WTC11 (cell line): ENCODE measurements around the gene RRP1B. TPM values are rescaled to one million over a fixed set of nuclear protein-coding genes. Genes with fewer than 3 reads are reported as not detected.
"Not testable (repeated sequence)": the region's sequence is repeated elsewhere in the genome, so short reads cannot be mapped to it uniquely, and the experiment has no call there.

Experiments used
- ATAC-seq: fragments of 200-7000 bp; cut with Tn5 transposase; 2 replicates; pipeline ENCODE4 v1.10.0; 2021; ENCODE audit warnings: mild to moderate bottlenecking, moderate library complexity
- CTCF ChIA-PET: fragments of 300-600 bp; sonication (Branson Sonifier 250); formaldehyde crosslinking; loops from one replicate; lab custom pipeline; 2021; ENCODE audit warnings: antibody characterized with exemption; lab: Charles Lee
- POLR2A ChIA-PET: fragments of 350-600 bp; sonication (Branson Sonifier 250); formaldehyde crosslinking; loops from one replicate; lab custom pipeline; 2021; ENCODE audit warnings: antibody characterized with exemption; lab: Charles Lee
- DNase-seq: peaks from one replicate; pipeline ENCODE4 v3.0.0; 2021; ENCODE audit warnings: low spot score
- H3K27ac Mint-ChIP-seq: 2 replicates; pipeline ENCODE4 v1.8.0; 2021; ENCODE audit warnings: mixed read lengths
- H3K27me3 Mint-ChIP-seq: 2 replicates; pipeline ENCODE4 v1.8.0; 2021; ENCODE audit warnings: low read depth, mild to moderate bottlenecking, moderate library complexity, mixed read lengths
- H3K36me3 Mint-ChIP-seq: 2 replicates; pipeline ENCODE4 v1.8.0; 2021; ENCODE audit warnings: mixed read lengths
- H3K4me1 Mint-ChIP-seq: 2 replicates; pipeline ENCODE4 v1.8.0; 2022; ENCODE audit warnings: mixed read lengths
- H3K4me3 Mint-ChIP-seq: 2 replicates; pipeline ENCODE4 v1.8.0; 2021; ENCODE audit warnings: mild to moderate bottlenecking, moderate library complexity, mixed read lengths
- H3K9me3 Mint-ChIP-seq: 2 replicates; pipeline ENCODE4 v1.8.0; 2021; ENCODE audit warnings: mixed read lengths
- CDX4 ChIP-seq: fragments of 250-450 bp; sonication (Bioruptor Pico); IDR thresholded peaks from 2 replicates; pipeline ENCODE4 v1.9.0; 2021; ENCODE audit warnings: moderate library complexity, mild to moderate bottlenecking, inconsistent platforms, borderline replicate concordance
- E2F1 ChIP-seq: sonication (generic); formaldehyde crosslinking; IDR thresholded peaks from 2 replicates; pipeline ENCODE4 v1.8.0; 2022; ENCODE audit warnings: mild to moderate bottlenecking, missing genetic modification reagents
- ESRRA ChIP-seq: sonication (generic); formaldehyde crosslinking; IDR thresholded peaks from 2 replicates; pipeline ENCODE4 v1.8.1; 2022; ENCODE audit warnings: mild to moderate bottlenecking, missing genetic modification reagents, borderline replicate concordance
- ETV6 ChIP-seq: sonication (generic); formaldehyde crosslinking; IDR thresholded peaks from 2 replicates; pipeline ENCODE4 v1.8.1; 2022; ENCODE audit warnings: mild to moderate bottlenecking, missing genetic modification reagents
- FOXJ3 ChIP-seq: sonication (generic); formaldehyde crosslinking; IDR thresholded peaks from 2 replicates; pipeline ENCODE4 v1.9.0; 2021; ENCODE audit warnings: missing genetic modification reagents, mild to moderate bottlenecking, borderline replicate concordance
- FOXP1 ChIP-seq: sonication (generic); formaldehyde crosslinking; IDR thresholded peaks from 2 replicates; pipeline ENCODE4 v1.8.0; 2022; ENCODE audit warnings: missing genetic modification reagents, mild to moderate bottlenecking, moderate library complexity, borderline replicate concordance
- FOXP4 ChIP-seq: sonication (generic); formaldehyde crosslinking; IDR thresholded peaks from 2 replicates; pipeline ENCODE4 v1.8.0; 2022; ENCODE audit warnings: mild to moderate bottlenecking, missing genetic modification reagents
- HMGA2 ChIP-seq: fragments of 250-450 bp; sonication (Bioruptor Pico); IDR thresholded peaks from 2 replicates; pipeline ENCODE4 v1.4.0; 2021; ENCODE audit warnings: mild to moderate bottlenecking, moderate library complexity
- IRF1 ChIP-seq: sonication (generic); formaldehyde crosslinking; IDR thresholded peaks from 2 replicates; pipeline ENCODE4 v1.8.0; 2023; ENCODE audit warnings: missing genetic modification reagents
- MLX ChIP-seq: sonication (generic); formaldehyde crosslinking; IDR thresholded peaks from 2 replicates; pipeline ENCODE4 v1.8.1; 2023; ENCODE audit warnings: mild to moderate bottlenecking, missing genetic modification reagents, moderate library complexity
- NFATC4 ChIP-seq: fragments of 250-450 bp; sonication (Bioruptor Pico); IDR thresholded peaks from 2 replicates; pipeline ENCODE4 v1.9.0; 2021; ENCODE audit warnings: mild to moderate bottlenecking
- SOX15 ChIP-seq: fragments of 250-450 bp; sonication (Bioruptor Pico); IDR thresholded peaks from 2 replicates; pipeline ENCODE4 v1.9.0; 2021; ENCODE audit warnings: mild to moderate bottlenecking
- SP1 ChIP-seq: sonication (generic); formaldehyde crosslinking; conservative IDR thresholded peaks from 2 replicates; pipeline ENCODE4 v1.8.1; 2022; ENCODE audit warnings: missing genetic modification reagents
- TCF7 ChIP-seq: sonication (generic); formaldehyde crosslinking; IDR thresholded peaks from 2 replicates; pipeline ENCODE4 v1.8.0; 2022; ENCODE audit warnings: mild to moderate bottlenecking, low read depth, missing genetic modification reagents, moderate library complexity
- ZBTB21 ChIP-seq: sonication (generic); formaldehyde crosslinking; IDR thresholded peaks from 2 replicates; pipeline ENCODE4 v1.8.1; 2023; ENCODE audit warnings: mild to moderate bottlenecking, missing genetic modification reagents, borderline replicate concordance
- ZNF121 ChIP-seq: sonication (generic); formaldehyde crosslinking; IDR thresholded peaks from 2 replicates; pipeline ENCODE4 v1.8.0; 2023; ENCODE audit warnings: missing genetic modification reagents
- ZSCAN18 ChIP-seq: fragments of 250-450 bp; sonication (Bioruptor Pico); IDR thresholded peaks from 2 replicates; pipeline ENCODE4 v2.1.2; 2022; ENCODE audit warnings: mild to moderate bottlenecking, moderate library complexity
- total RNA-seq: library from RNA; stranded (reverse); gene quantifications from 3 replicates; pipeline ENCODE4 v1.2.3, GENCODE V29; 2021

Gene RRP1B
- total RNA-seq, 1 experiment from 2014 or later = 74.9 TPM

- H3K4me1 Mint-ChIP-seq = peaks cover 21% of the 10 kb centered on the region
- TF ChIP-seq E2F1 (CRISPR knock-in tag) (no peak), TCF7 (no peak), MLX (CRISPR knock-in tag) (no peak), FOXP4 (CRISPR knock-in tag) (no peak), CDX4 (no peak), SOX15 (CRISPR knock-in tag) (no peak)
- TF ChIP-seq, all 79 proteins: peak for 0
- Mint-ChIP-seq H3K4me3 (no peak overlapping the region), H3K27me3 (no peaks in the 10 kb centered on the region), H3K9me3 (peaks cover 4% of the 10 kb centered on the region), H3K36me3 (no peaks in the 10 kb centered on the region), H3K27ac (no peak overlapping the region)
- DNase-seq (no peak), ATAC-seq (no peak)
- POLR2A ChIA-PET = no interaction called here
- CTCF ChIA-PET = no interaction called here
Measured at GRCh38 chr21:43708745-43709381, 49.5 kb downstream of the RRP1B start.

- H3K4me3 Mint-ChIP-seq = no peak overlapping the region
- DNase-seq = no peak
- peak; percentile 41 for ATAC-seq
Measured at GRCh38 chr21:43712268-43712942, 53.0 kb downstream of the RRP1B start.

GRCh38 chr21:43713123-43713522, 53.8 kb downstream of the RRP1B start:
- peaks cover 24% of the 10 kb centered on the region for H3K4me1 Mint-ChIP-seq
- not testable (repeated sequence) for H3K27ac Mint-ChIP-seq, H3K27me3 Mint-ChIP-seq, H3K4me3 Mint-ChIP-seq, H3K36me3 Mint-ChIP-seq, ATAC-seq, H3K9me3 Mint-ChIP-seq, DNase-seq
- CTCF ChIA-PET = interaction anchor here (0.6 to 4.1 kb wide), 3 partner anchors 10 to 16 kb away, joined by 3 to 31 read pairs (median 3); no protein-coding TSS in a partner anchor
- POLR2A ChIA-PET = interaction anchor here (0.6 to 0.7 kb wide), 2 partner anchors 70 to 419 kb away, joined by 3 to 6 read pairs; no protein-coding TSS in a partner anchor

More at GRCh38 chr21:43712268-43712942, 53.0 kb downstream of the RRP1B start:
- peaks cover 4% of the 10 kb centered on the region for H3K9me3 Mint-ChIP-seq
- ChIA-PET CTCF (interaction anchor here (4.1 kb wide), 1 partner anchor 16 kb away, joined by 31 read pairs; no protein-coding TSS in a partner anchor), POLR2A (no interaction called here)
- no peak for TF ChIP-seq FOXP1 (CRISPR knock-in tag)
- TF ChIP-seq ETV6 (CRISPR knock-in tag) = no peak
- H3K27ac Mint-ChIP-seq = peak overlapping the region; percentile 88; the same call in 1 of the 2 replicates
- H3K4me1 Mint-ChIP-seq = peaks cover 21% of the 10 kb centered on the region
- peaks cover 3% of the 10 kb centered on the region for H3K27me3 Mint-ChIP-seq
- no peaks in the 10 kb centered on the region for H3K36me3 Mint-ChIP-seq

GRCh38 chr21:43716376-43717165, 57.2 kb downstream of the RRP1B start:
- ChIA-PET CTCF (interaction anchor here (1.9 kb wide), 1 partner anchor 12 kb away, joined by 8 read pairs; no protein-coding TSS in a partner anchor), POLR2A (interaction anchor here (1.2 kb wide), 1 partner anchor 12 kb away, joined by 3 read pairs; no protein-coding TSS in a partner anchor)
- no peak overlapping the region for H3K4me3 Mint-ChIP-seq
- H3K9me3 Mint-ChIP-seq = no peaks in the 10 kb centered on the region
- peaks cover 26% of the 10 kb centered on the region for H3K4me1 Mint-ChIP-seq
- DNase-seq (no peak), ATAC-seq (no peak)
- H3K27ac Mint-ChIP-seq = no peak overlapping the region
- peaks cover 9% of the 10 kb centered on the region for H3K27me3 Mint-ChIP-seq
- H3K36me3 Mint-ChIP-seq = no peaks in the 10 kb centered on the region
- TF ChIP-seq ZSCAN18 (CRISPR knock-in tag) (no peak), NFATC4 (CRISPR knock-in tag) (no peak), HMGA2 (CRISPR knock-in tag) (no peak), ZNF121 (CRISPR knock-in tag) (no peak), ESRRA (CRISPR knock-in tag) (no peak), E2F1 (CRISPR knock-in tag) (no peak), IRF1 (no peak), ZBTB21 (no peak), SP1 (CRISPR knock-in tag) (no peak), FOXJ3 (no peak)
